Nephron progenitor cell (in vitro differentiated cells): ENCODE data around the gene SHE.
A peak's percentile ranks its signal among the peaks of the same experiment; 100 is the strongest.

Experiments
- DNase-seq: peaks from one replicate; pipeline ENCODE4 v3.0.0; 2021
- H3K27ac Mint-ChIP-seq: 2 replicates; pipeline ENCODE4 v1.8.0; 2021; ENCODE audit warnings: mild to moderate bottlenecking, moderate library complexity, mixed read lengths
- H3K27me3 Mint-ChIP-seq: 2 replicates; pipeline ENCODE4 v1.8.0; 2021; ENCODE audit warnings: mild to moderate bottlenecking, low read depth, mixed read lengths; ENCODE audit not compliant: poor library complexity
- H3K36me3 Mint-ChIP-seq: 2 replicates; pipeline ENCODE4 v1.8.0; 2021; ENCODE audit warnings: low read depth, mixed read lengths
- H3K4me1 Mint-ChIP-seq: 2 replicates; pipeline ENCODE4 v1.8.0; 2021; ENCODE audit warnings: mixed read lengths
- H3K4me3 Mint-ChIP-seq: 2 replicates; pipeline ENCODE4 v1.8.0; 2021; ENCODE audit warnings: mild to moderate bottlenecking, moderate library complexity, mixed read lengths
- H3K9me3 Mint-ChIP-seq: 2 replicates; pipeline ENCODE4 v1.8.0; 2021; ENCODE audit warnings: mild to moderate bottlenecking, moderate library complexity, mixed read lengths
- CTCF ChIP-seq: fragments of 200-600 bp; sonication (generic); IDR thresholded peaks from 2 replicates; pipeline ENCODE4 v1.5.0; 2021; ENCODE audit warnings: antibody characterized with exemption

SHE gene

GRCh38 chr1:154483941-154484803, 18.0 kb downstream of the SHE start:
- Mint-ChIP-seq H3K36me3 (no peaks in the 10 kb centered on the region), H3K9me3 (no peaks in the 10 kb centered on the region), H3K4me1 (peaks cover 40% of the 10 kb centered on the region), H3K27ac (no peak overlapping the region), H3K27me3 (peaks cover 4% of the 10 kb centered on the region), H3K4me3 (no peak overlapping the region)
- no peak for DNase-seq
- no peak for TF ChIP-seq CTCF

- H3K27ac Mint-ChIP-seq = no peak overlapping the region
- H3K4me1 Mint-ChIP-seq = peaks cover 31% of the 10 kb centered on the region
- peaks cover 4% of the 10 kb centered on the region for H3K27me3 Mint-ChIP-seq
- no peak overlapping the region for H3K4me3 Mint-ChIP-seq
- H3K9me3 Mint-ChIP-seq = no peaks in the 10 kb centered on the region
- no peaks in the 10 kb centered on the region for H3K36me3 Mint-ChIP-seq
- DNase-seq = no peak
- TF ChIP-seq CTCF = no peak
These were observed 21.2 kb downstream of the SHE start for GRCh38 chr1:154481053-154481452.

- Mint-ChIP-seq H3K27ac (no peak overlapping the region), H3K9me3 (no peaks in the 10 kb centered on the region)
These were observed 22.3 kb downstream of the SHE start for GRCh38 chr1:154479764-154480421.

GRCh38 chr1:154478639-154479038, 23.6 kb downstream of the SHE start:
- no peak for DNase-seq
- peaks cover 17% of the 10 kb centered on the region for H3K4me1 Mint-ChIP-seq
- no peak for TF ChIP-seq CTCF
- no peak overlapping the region for H3K4me3 Mint-ChIP-seq
- H3K9me3 Mint-ChIP-seq = no peaks in the 10 kb centered on the region
- H3K27ac Mint-ChIP-seq = no peak overlapping the region
- H3K27me3 Mint-ChIP-seq = peaks cover 2% of the 10 kb centered on the region
- H3K36me3 Mint-ChIP-seq = no peaks in the 10 kb centered on the region

More at GRCh38 chr1:154479764-154480421, 22.3 kb downstream of the SHE start:
- DNase-seq = peak; percentile 69
- Mint-ChIP-seq H3K4me1 (peaks cover 22% of the 10 kb centered on the region), H3K36me3 (no peaks in the 10 kb centered on the region), H3K4me3 (no peak overlapping the region), H3K27me3 (peaks cover 4% of the 10 kb centered on the region)
- TF ChIP-seq CTCF = peak; percentile 96

- no peaks in the 10 kb centered on the region for H3K9me3 Mint-ChIP-seq
- TF ChIP-seq CTCF = no peak
- peaks cover 17% of the 10 kb centered on the region for H3K4me1 Mint-ChIP-seq
- no peaks in the 10 kb centered on the region for H3K36me3 Mint-ChIP-seq
- H3K4me3 Mint-ChIP-seq = no peak overlapping the region
- H3K27ac Mint-ChIP-seq = no peak overlapping the region
- no peaks in the 10 kb centered on the region for H3K27me3 Mint-ChIP-seq
- no peak for DNase-seq
These were observed 24.2 kb downstream of the SHE start for GRCh38 chr1:154478013-154478412.
